K562 (cell line): ENCODE measurements around the gene CRIP1. TPM values are rescaled to one million over a fixed set of nuclear protein-coding genes. Genes with fewer than 3 reads are reported as not detected.

Experiments
- HMBOX1 ChIP-seq: sonication (generic); IDR thresholded peaks from 2 replicates; pipeline ENCODE4 v1.6.1; 2016
- LARP7 ChIP-seq: fragments of 450-650 bp; IDR thresholded peaks from 2 replicates; pipeline ENCODE4 v1.6.1; 2016
- STAT6 ChIP-seq: sonication (generic); formaldehyde crosslinking; IDR thresholded peaks from 2 replicates; pipeline ENCODE4 v1.8.1; 2023; ENCODE audit warnings: mild to moderate bottlenecking, missing genetic modification reagents
- XRCC3 ChIP-seq: fragments of 450-650 bp; IDR thresholded peaks from 2 replicates; pipeline ENCODE4 v1.6.1; 2017; ENCODE audit warnings: mild to moderate bottlenecking, moderate library complexity
- ZBTB40 ChIP-seq, 2 experiments: fragments of 450-650 bp in 1 of 2; sonication (generic) in 1 of 2; formaldehyde crosslinking in 1 of 2; IDR thresholded peaks; 2 replicates each; pipeline versions ENCODE4 v1.7.1 to v1.9.0; 2016 to 2022; ENCODE audit warnings: inconsistent platforms in 1 of 2, mild to moderate bottlenecking in 1 of 2, missing genetic modification reagents in 1 of 2
- ZNF282 ChIP-seq: sonication (generic); formaldehyde crosslinking; IDR thresholded peaks from 2 replicates; pipeline ENCODE4 v1.8.1; 2023; ENCODE audit warnings: missing genetic modification reagents
- polyA plus RNA-seq, 8 experiments: library from polyadenylated mRNA; depleted of rRNA in 4 of 8; stranded (reverse) in 5 of 8; unstranded in 3 of 8; fragments of >200 nt; fragmentation: Nextera tagmentation in 2 of 8; fragmentation: Illumina TruSeq in 1 of 8; extraction: Ambion mirVana in 2 of 8; extraction: Trizol in 1 of 8; gene quantifications; 2 replicates each; pipeline versions ENCODE4 v1.2.1 to v1.2.3, GENCODE V29; 2011 to 2014; ENCODE audit warnings: inconsistent platforms in 1 of 8, missing spikeins in 1 of 8
- total RNA-seq, 7 experiments: library from RNA; depleted of rRNA in 6 of 7; stranded (reverse); fragments of >200 nt in 6 of 7; fragmentation: Illumina TruSeq in 2 of 7; extraction: Trizol in 2 of 7; gene quantifications; 2 replicates each; pipeline versions ENCODE4 v1.2.1 to v1.2.3, GENCODE V29; 2011 to 2021; ENCODE audit warnings: low replicate concordance in 1 of 7
- TF ChIP-seq, protein P1 (sequence below): sonication (generic); formaldehyde crosslinking; IDR thresholded peaks from 2 replicates; pipeline ENCODE4 v1.8.1; 2023; ENCODE audit warnings: mild to moderate bottlenecking, missing genetic modification reagents

The CRIP1 gene
- total and polyA plus RNA-seq, 9 of the 15 experiments (the other 6 are each of a cell fraction or from before 2014, with no cell fraction given) = 0.11 to 0.58 (median 0.14) TPM; not detected in 6

DNA sequence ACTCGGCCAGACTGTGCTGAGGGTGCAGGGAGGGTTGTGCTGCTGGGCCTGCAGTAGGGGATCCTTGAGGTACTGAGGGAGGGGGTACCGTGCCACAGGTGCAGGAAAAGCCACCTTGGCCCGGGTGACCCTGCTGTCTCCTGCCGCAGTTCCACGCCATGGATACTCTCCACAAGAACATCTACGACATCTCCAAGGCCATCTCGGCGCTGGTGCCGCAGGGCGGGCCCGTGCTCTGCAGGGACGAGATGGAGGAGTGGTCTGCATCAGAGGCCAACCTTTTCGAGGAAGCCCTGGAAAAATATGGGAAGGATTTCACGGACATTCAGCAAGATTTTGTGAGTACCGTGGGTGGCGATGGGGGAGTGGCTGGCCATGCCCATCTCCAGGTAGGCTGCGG lies 26.1 kb upstream of the CRIP1 start (continued):
- no peak for TF ChIP-seq ZBTB40 (IDR thresholded peaks at IDR 0.05)
- no peak for TF ChIP-seq ZBTB40 (CRISPR knock-in tag; IDR thresholded peaks at IDR 0.05)
- TF ChIP-seq, protein P1, sequence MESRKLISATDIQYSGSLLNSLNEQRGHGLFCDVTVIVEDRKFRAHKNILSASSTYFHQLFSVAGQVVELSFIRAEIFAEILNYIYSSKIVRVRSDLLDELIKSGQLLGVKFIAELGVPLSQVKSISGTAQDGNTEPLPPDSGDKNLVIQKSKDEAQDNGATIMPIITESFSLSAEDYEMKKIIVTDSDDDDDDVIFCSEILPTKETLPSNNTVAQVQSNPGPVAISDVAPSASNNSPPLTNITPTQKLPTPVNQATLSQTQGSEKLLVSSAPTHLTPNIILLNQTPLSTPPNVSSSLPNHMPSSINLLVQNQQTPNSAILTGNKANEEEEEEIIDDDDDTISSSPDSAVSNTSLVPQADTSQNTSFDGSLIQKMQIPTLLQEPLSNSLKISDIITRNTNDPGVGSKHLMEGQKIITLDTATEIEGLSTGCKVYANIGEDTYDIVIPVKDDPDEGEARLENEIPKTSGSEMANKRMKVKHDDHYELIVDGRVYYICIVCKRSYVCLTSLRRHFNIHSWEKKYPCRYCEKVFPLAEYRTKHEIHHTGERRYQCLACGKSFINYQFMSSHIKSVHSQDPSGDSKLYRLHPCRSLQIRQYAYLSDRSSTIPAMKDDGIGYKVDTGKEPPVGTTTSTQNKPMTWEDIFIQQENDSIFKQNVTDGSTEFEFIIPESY (CRISPR knock-in tag) = no peak
- TF ChIP-seq STAT6 = no peak
- no peak for TF ChIP-seq LARP7
- no peak for TF ChIP-seq HMBOX1
- TF ChIP-seq XRCC3 = no peak
- TF ChIP-seq ZNF282 = no peak
